Adipose tissue (tissue), 3 donors: ENCODE data around the gene DRC7. TPM values are rescaled to one million over a fixed set of nuclear protein-coding genes. Genes with fewer than 3 reads are reported as not detected.

Experiments used
- H3K27ac ChIP-seq: one replicate; pipeline ENCODE4 v1.5.1; 2013; ENCODE audit warnings: low read depth, low read length
- WGBS, 3 donors: extraction: QIAGEN DNeasy Blood & Tissue Kit; methylation state at CpG; one replicate each; pipeline ENCODE4 v1.1.7; 2013; 5-methylcytosine and 5-hydroxymethylcytosine counted together
- polyA plus RNA-seq, 3 donors: library from polyadenylated mRNA; stranded (reverse); fragments of 200-250 nt; gene quantifications; one replicate each; pipeline ENCODE4 v1.2.3, GENCODE V29; 2013
- donor health status: healthy with polysubstance abuse.
- donor health status: Bipolar disorder and iron deficiency.
- donor health status: healthy.

DRC7 gene, protein sequence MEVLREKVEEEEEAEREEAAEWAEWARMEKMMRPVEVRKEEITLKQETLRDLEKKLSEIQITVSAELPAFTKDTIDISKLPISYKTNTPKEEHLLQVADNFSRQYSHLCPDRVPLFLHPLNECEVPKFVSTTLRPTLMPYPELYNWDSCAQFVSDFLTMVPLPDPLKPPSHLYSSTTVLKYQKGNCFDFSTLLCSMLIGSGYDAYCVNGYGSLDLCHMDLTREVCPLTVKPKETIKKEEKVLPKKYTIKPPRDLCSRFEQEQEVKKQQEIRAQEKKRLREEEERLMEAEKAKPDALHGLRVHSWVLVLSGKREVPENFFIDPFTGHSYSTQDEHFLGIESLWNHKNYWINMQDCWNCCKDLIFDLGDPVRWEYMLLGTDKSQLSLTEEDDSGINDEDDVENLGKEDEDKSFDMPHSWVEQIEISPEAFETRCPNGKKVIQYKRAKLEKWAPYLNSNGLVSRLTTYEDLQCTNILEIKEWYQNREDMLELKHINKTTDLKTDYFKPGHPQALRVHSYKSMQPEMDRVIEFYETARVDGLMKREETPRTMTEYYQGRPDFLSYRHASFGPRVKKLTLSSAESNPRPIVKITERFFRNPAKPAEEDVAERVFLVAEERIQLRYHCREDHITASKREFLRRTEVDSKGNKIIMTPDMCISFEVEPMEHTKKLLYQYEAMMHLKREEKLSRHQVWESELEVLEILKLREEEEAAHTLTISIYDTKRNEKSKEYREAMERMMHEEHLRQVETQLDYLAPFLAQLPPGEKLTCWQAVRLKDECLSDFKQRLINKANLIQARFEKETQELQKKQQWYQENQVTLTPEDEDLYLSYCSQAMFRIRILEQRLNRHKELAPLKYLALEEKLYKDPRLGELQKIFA
- polyA plus RNA-seq = under 1 TPM in 2 of 3 donors, not detected in 1; 0.18 to 0.24 TPM

DNA sequence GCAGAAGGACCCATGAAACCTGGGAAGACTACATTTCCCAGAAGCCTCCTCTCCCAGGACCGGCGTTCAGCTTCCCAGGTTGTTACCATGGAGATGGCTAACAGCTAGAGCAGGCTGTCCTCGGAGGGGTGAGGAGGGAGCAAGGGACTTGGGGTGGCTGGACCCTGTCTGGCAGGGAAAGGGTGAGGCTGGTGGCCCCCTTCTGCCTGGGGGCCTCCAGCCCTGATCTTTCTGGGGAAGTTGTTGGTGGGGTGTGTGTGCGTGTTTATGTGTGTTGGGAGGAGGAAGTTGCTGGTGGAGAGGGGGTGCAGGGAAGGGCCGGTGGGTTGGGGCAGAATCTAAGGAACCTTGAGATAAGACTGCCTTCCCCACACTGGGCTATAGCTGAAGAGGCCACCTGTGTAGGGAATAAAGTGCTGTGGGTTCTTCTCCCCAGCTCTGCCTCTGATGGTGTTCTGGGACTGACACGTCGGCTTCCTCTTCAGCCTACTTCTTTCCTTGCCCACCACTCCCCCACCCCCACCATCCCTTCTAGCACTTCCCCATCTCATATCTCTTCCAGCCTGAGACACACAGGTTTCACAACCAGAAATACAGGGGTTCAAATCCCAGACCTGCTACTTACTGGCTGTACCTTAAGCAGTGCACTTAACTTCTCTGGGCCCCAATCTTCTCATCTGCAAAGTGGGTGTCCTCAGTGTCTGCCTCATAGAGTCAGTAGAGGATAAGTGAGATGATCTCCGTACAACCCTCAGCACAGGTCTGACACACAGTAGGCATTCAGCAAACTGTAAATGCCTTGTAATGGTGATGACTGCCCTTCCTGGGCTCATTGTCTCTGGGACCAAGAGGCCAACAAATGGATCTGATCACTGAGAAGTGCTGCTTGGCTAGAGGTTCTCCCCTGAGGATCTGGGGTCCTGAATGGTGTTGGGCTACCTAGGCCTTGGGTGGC lies at the start of gene DRC7:
TSS of gene DRC7 (plus strand) at position 82 of the 955 bp plus-strand sequence. CDS start 3,144 bp downstream, outside the sequence.
- 24 to 34% (median 31%) methylated on average over 7 to 8 of the region's 8 CpGs for WGBS, 3 donors
- H3K27ac ChIP-seq = no peak within 1 kb of the TSS

DNA sequence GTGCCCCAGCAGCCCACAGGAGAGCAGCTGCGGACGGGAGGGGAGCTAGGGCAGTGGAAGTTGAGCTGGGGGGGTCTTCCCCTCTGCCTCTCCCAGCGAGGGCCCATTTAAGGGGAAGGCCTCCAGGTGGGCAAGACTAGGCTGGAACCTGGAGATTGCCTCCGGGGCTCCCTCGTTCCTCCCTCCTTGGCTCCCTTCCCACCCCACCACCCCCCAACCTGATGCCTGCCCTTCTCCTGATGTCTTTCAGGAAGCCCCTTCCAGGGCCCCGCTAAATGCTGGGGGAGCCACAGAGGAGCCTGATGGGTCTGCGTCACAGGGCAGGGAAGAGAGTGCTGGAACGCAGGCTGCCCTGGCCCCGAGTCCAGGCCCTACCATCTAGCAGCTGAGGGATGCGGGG lies 49.4 kb upstream of the DRC7 start:
- H3K27ac ChIP-seq = no peak overlapping the region
- WGBS, 3 donors = 38 to 72% (median 40%) methylated on average over 10 of the region's 10 CpGs

DNA sequence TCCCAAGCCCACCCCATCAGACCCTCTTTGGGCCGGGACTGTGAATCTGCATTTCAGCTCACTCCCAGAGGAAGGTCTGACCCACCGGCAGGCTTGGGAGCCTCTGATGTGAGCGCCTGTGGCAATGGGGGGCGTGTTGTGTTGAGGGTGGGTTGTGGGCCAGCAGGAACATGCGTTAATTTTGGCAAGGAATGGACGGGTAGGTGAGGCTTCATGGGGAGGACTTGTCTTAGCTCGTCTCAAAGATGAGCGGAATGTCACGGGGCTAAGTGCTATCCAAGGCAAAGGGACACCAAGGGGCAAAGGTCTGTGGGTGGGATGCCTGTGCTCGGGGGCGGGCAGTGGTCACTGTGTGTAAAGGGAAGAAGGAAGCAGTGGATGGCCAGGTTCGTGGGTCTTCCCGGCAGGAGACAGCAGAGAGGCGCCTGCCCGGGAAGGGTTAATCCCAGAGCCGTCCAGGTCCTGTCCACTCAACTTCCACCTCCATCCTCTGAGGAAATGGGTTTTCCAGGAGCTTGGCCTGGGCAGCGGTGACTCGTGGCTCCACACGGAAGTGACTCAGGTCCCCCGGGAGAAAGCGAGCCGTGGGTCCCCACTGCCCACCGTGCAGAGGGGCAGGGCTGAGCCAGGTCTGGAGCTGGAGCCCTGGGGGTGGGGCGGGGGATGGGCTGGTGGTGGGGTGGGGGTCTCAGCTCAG lies 48.8 kb upstream of the DRC7 start:
- H3K27ac ChIP-seq = no peak overlapping the region
- 43 to 70% (median 50%) methylated on average over 23 to 24 of the region's 24 CpGs for WGBS, 3 donors

DNA sequence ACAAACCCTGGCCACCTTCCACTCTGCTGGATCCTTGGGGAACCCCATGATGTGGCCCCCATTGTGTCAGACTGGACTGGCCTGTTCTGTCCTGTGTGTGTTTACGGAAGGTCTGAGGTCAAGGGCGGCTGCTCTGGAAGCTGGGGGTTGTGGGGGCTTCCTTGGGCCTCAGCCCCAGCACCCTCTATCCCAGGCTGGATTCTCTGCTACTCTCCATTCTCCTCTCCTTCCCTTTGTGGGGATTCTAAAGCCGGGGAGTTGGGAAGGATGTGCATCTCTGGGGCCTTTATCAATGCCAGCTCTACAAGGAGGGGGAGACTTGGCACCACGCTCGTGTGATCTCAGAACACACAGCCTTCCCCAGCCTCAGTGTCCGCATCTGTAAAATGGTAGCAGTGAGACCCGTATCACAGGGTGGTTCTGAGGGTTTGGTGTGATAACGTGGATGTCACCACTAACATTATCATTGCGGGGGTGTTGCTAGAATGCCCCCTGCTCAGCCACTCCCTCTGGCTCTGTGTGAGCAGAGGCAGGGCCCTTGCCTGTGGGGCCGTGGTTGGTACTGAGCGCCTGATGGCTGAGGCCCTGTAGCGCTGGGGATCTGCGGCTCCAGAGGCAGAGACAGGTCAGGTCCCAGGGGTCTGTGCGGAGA lies 48.1 kb upstream of the DRC7 start:
- H3K27ac ChIP-seq = no peak overlapping the region
- 59 to 72% (median 63%) methylated on average over 14 of the region's 14 CpGs for WGBS, 3 donors

DNA sequence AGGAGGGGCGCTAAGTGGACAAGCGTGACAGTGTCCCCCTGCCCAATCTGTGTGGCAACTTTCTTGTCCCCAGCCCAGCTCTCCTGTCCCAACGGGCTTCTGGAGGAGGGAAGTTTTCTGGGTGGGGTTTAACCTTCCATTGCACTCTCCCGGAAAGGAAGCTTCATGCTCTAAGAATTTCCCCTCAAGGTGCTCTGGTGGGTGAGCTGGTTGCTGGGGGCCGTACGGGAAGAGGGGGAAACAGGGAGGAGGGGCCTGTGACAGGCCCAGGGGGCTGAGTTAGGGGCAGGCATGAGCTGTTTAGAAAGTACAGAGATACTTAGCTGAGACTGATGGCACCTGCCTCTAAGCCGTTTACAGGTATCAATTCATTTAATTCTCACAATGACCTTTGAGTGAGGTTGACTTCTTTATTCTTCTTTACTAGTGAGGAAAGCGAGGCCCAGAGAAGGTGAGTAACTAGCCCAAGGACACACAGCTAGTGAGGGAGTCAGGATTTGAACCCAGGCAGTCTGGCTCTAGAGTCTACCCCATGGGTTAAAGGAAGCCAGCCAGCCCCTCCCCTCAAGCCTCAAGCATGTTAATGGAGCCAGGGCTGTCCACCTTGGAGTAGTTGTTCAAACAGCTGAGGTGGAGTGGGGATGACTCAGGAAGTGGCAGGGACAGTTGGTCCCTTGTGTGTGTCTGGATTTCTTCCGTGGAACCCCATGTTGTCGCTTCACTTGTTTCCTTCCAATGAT lies 47.3 kb upstream of the DRC7 start:
- 41 to 70% (median 45%) methylated on average over 9 to 10 of the region's 10 CpGs for whole genome bisulfite sequencing, 3 donors
- peak overlapping the region; percentile 6 for H3K27ac ChIP-seq

DNA sequence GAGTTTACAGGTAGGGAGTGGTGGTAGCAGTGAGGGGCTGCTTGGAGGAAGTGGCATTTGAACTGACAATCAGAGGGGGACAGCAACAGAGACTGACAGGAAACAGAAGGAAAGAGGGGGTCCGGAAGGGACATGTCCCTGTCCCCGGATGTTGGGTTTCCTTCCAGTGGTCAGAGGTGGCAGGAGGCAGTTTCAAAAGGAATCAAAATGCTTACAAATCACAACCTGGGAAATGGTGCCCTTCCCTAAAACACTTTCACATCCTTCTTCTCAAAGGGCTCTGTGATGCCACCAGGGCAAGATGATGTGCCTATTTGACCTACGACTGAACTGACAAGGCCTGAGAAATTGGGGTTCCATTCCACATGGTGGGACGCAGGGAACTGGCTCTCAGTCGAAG lies 46.5 kb upstream of the DRC7 start:
- H3K27ac ChIP-seq = peak overlapping the region; percentile 6

DNA sequence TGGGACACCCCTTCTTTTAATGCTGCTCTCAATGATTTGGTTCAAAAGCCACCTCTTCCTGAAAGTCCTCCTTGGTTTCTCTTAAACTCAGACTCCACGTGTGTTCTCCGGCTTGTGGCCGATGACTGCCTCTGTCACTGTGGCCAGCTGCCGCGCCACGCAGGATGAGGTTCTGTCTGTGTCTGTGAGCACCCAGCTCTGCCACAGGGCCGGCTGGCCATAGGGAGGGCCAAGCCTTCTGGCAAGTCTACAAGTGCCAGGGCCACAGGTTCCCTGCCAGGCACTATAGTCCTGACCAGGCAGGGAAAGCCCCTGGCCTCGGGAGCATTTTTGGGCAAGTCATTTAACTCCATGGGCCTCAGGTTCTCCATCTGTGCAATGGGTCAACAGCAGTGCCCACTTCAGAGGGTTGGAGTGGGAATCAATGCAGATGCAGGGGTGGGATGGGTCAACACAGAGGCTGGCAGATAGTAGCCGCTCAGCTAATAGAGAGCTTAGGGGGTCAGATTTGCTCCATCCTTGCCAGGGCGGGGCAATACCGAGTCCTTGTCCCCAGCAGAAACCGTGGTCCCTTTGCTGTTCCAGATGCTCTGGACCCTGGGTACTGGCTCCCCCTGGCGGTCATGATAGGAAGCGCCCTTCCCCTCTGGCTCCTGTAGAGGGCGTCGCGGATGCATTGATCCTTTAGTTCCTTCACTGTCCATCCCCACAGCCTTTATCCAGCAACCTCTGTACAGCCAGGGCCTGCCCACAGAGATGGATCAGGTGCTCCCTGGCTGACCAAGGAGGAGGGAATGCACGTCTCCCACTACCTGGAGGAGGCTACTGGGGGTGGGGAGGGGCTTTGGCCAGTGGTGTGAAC lies 45.8 kb upstream of the DRC7 start:
- H3K27ac ChIP-seq = no peak overlapping the region
- WGBS, 3 donors = 42 to 47% (median 45%) methylated on average over 18 of the region's 18 CpGs

More for the DNA sequence above, 46.5 kb upstream of the DRC7 start:
- WGBS, 3 donors = 61 to 83% (median 64%) methylated on average over 5 of the region's 5 CpGs

DNA sequence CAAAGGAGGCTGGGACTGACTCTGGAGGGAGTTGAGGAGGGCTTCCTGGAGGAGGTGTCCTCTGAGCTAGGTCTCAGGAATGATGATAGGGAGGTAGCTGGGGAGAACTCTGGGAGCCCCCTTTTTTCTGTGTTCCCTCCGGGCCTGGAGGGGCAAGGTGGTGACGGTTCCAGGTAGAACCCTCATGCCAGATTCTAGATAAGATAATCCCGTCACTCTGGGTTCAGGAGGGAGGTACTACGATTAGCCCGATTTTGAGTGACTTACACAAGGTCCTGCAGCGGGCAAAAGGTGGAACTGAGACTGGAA lies 45.2 kb upstream of the DRC7 start:
- WGBS, 3 donors = 64 to 85% (median 78%) methylated on average over 6 of the region's 6 CpGs

DNA sequence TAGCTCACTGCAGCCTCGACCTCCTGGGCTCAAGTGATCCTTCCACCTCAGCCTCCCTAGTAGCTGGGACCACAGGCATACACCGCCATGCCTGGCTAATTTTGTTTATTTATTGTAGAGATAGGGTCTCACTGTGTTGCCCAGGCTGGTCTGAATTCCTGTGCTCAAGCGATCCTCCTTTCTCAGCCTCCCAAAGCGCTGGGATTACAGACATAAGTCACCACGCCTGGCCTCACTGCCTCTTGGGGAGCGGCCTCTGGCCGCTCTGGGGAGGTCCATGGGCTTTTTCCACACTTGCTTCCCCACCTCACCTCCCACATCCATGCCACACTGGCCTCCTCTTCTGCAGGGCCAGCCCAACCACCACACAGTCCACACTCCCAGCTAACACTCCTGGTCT lies 44.8 kb upstream of the DRC7 start:
- no peak overlapping the region for H3K27ac ChIP-seq
- WGBS, 3 donors = 88 to 90% (median 90%) methylated on average over 7 of the region's 7 CpGs

More for the DNA sequence above, 45.2 kb upstream of the DRC7 start:
- no peak overlapping the region for H3K27ac ChIP-seq

DNA sequence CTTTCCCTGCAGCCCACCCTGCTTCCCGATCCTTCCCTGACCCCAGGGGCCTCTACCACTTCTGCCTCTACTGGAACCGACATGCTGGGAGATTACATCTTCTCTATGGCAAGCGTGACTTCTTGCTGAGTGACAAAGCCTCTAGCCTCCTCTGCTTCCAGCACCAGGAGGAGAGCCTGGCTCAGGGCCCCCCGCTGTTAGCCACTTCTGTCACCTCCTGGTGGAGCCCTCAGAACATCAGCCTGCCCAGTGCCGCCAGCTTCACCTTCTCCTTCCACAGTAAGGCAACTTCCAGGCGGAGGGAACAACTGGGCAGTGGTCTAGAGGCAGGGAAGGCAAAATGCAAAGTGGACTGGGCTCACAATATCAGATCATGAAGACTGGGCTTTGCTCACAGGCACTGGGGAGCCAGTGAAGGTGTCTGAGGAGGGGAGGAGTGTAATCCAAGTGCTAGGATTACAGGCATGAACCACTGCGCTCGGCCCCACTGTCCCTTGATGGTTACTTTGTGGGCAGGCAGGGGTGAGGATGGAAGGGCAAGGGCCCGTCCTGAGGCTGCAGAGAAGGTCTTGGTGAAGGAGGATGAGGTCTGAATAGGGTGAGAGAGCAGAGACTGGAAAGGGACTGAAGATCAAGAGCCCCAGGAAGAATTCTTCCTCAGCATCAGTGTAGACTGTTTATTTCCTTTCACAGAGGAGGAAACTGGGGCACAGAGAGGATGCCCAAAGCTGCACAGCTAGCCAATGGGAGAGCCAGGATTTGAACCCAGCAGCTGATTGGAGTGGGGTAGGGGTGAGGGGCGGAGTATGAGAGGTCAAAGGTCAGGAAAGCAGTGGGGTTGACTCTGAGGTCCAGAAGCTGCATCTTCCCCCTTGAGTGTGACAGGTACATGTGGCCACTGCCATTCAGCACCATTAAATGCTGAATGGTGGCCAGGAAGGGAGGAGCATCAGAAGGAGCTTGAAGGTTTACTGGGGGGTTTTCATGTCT lies 43.0 kb upstream of the DRC7 start:
- WGBS, 3 donors = 84 to 92% (median 84%) methylated on average over 10 of the region's 10 CpGs
- no peak overlapping the region for H3K27ac ChIP-seq

DNA sequence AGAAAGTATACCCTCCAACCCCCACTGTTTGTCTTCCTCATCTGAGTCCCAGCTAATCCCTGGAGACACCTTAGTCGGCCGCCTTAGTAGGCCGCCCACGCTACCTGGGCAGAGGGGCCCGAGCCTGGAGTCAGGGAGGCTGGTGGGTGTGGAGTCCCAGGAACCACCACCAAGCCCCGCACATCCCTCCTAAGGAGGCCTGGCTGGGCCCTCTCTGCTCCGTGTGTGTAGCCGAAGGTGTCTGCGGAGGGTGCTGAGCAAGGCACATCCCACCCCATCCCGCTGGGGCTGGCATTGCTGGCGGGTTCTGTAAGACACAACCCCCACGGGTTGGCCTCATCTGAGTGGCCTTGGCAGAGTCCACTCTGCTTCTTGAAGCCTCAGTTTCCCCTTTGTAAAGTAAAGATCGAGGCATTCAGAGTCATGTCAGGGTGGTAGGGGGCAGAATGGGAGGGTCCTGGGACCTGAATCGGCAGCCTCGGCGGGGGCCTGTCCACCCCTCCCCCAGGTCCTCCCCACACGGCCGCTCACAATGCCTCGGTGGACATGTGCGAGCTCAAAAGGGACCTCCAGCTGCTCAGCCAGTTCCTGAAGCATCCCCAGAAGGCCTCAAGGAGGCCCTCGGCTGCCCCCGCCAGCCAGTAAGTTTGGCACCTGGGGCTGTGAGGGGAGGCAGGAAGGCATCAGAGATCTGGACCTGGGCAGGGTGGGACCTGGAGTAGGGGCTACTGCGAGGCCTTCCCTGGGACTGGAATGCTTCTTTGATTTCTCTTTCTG lies 41.7 kb upstream of the DRC7 start:
- H3K27ac ChIP-seq = no peak overlapping the region
- 90 to 93% (median 91%) methylated on average over 23 of the region's 23 CpGs for WGBS, 3 donors

DNA sequence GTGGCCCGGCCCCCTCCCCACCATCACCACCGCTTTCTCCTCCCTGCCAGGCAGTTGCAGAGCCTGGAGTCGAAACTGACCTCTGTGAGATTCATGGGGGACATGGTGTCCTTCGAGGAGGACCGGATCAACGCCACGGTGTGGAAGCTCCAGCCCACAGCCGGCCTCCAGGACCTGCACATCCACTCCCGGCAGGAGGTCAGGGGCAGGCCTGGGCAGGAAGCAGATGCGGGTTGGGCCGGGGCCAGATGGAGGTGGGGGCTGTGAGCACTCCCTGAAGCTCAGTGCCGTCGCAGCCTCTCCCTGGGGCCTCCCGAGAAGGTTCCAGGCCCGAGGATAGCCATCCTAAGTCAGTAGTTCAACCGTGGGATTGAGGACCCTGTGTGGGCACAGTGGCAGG lies 40.7 kb upstream of the DRC7 start:
- no peak overlapping the region for H3K27ac ChIP-seq
- 30 to 73% (median 33%) methylated on average over 16 of the region's 16 CpGs for WGBS, 3 donors

DNA sequence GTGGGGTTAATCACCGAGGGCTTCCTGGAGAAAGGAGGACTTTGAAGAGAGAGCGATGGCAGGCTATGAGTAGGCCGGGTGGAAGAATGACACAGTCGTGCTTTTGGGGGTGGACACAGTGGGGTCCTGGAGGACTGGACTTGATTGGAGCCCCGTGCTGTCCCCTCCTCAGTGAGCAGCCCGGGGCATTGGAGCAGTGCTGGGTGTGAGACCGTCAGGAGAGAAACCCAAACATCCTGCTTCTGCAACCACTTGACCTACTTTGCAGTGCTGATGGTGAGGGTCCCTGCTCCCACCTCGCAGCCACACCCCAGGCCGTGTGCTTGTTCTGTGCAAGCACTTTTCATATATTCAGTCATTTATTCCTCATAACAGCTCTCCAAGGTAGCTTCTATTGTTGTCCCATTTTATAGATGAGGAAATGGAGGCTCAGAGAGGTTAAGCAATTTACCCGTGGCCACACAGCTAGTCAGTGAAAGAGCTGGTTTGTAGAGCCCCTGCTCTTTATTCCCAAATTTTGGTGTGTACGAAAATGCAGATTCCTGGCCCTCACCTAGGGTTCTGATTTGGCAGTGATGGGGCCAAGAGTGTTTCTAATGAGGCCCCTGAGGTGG lies 38.2 kb upstream of the DRC7 start:
- H3K27ac ChIP-seq = no peak overlapping the region
- WGBS, 3 donors = 82 to 90% (median 87%) methylated on average over 11 of the region's 11 CpGs

DNA sequence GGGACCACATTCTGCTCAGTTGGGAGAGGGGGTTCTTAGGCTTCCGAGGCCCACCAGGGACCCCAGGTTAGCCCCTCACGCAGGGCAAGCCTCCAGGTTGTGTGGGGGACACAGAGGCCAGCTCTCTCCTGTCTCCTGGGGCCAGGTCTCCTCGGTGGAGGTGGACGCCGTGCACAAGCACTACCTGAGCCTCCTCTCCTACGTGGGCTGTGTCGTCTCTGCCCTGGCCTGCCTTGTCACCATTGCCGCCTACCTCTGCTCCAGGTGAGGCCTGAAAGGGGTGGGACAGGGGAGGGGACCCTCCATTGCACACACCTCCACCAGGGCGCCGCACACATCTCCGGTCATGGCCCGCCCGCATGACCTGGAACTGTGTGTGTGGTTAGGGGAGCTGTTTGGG lies 37.4 kb upstream of the DRC7 start:
- WGBS, 3 donors = 92 to 93% (median 93%) methylated on average over 13 of the region's 13 CpGs
- no peak overlapping the region for H3K27ac ChIP-seq
